ENCODE measurements around the gene COMT. TPM values are rescaled to one million over a fixed set of nuclear protein-coding genes. Genes with fewer than 3 reads are reported as not detected.

COMT gene
- total RNA-seq, 2 donors from 2014 or later = 53.4 to 133 TPM

- no peak overlapping the region for H3K4me3 Mint-ChIP-seq
- H3K27ac Mint-ChIP-seq = no peak overlapping the region
- H3K27me3 Mint-ChIP-seq = no peaks in the 10 kb centered on the region
- peaks cover 17% of the 10 kb centered on the region for H3K4me1 Mint-ChIP-seq
- ATAC-seq (replicated peaks) = no peak
- H3K9me3 Mint-ChIP-seq = no peaks in the 10 kb centered on the region
- H3K36me3 Mint-ChIP-seq (ENCODE audit: low read depth) = peaks cover 28% of the 10 kb centered on the region
These were observed 6.6 kb downstream of the COMT start for GRCh38 chr22:19948057-19948760.

DNA sequence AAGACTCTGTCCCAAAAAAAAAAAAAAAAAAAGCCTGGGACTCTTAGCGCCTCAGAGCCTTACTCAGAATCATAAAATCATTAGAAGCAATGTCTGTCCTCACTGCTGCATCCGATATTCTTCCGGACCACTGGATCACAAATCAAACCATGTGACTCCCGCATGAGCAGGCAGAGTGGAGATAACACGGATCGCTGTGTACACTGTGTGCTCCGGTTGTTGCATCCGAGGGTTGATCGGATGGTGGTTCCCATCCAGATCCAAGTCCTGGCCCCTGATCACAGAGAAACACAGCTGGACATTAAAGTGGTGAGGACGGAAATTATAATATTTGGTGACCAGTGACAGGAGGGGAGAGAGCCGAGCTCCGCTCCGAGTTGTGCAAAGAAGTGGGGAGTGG, 9.8 kb downstream of the COMT start:
- Mint-ChIP-seq H3K9me3 (no peaks in the 10 kb centered on the region), H3K27ac (peak overlapping the region; percentile 75), H3K4me1 (peaks cover 13% of the 10 kb centered on the region), H3K36me3 (ENCODE audit: low read depth) (peaks cover 23% of the 10 kb centered on the region), H3K4me3 (no peak overlapping the region), H3K27me3 (no peaks in the 10 kb centered on the region)
- no peak for ATAC-seq (replicated peaks)

DNA sequence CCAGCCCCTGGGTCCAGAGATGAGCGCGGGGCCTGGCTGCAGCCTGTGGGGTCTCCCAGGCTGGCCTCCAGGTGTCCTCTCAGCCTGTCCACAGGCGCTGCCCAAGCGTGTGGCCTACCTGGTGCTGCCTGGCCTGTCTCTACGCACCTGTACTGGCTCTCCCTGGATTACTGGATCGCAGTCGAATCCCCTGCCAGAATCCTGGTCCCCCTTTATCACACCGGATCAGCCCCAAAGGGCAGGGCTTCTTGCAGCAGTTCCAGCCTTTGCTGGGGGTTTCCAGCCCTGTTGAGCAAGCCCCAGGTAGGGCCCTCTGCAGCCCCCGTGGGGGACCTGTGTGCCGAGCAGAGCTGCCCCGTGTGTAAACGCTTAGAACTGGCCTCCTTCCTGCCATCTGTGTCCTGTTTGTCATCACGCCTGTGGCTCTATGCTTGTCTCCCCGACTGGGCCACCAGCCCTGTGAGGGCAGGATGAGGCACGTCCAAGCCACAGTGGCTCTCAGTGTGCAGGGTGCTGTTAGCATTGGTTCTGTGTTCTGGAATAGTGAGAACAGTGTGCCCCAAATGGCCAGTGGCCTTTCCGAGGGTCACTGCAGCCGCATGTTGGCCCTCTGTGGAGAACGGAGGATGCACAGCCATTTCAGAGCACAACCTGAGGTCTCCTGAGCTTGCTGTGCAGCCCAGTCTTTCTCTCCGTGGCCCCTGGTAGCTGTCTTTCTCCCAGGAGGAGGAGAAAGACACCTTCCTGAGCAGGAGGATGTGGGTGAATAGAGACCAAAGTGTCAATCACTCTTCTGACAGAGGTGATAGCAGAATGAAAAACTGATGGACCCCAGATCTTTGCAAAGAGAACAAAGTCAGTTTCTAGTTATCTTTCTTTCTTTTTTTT, 13.9 kb downstream of the COMT start:
- Mint-ChIP-seq H3K4me3 (no peak overlapping the region), H3K4me1 (peaks cover 4% of the 10 kb centered on the region), H3K27ac (no peak overlapping the region), H3K27me3 (no peaks in the 10 kb centered on the region), H3K36me3 (ENCODE audit: low read depth) (peaks cover 12% of the 10 kb centered on the region), H3K9me3 (no peaks in the 10 kb centered on the region)
- ATAC-seq (replicated peaks) = peak; percentile 12

DNA sequence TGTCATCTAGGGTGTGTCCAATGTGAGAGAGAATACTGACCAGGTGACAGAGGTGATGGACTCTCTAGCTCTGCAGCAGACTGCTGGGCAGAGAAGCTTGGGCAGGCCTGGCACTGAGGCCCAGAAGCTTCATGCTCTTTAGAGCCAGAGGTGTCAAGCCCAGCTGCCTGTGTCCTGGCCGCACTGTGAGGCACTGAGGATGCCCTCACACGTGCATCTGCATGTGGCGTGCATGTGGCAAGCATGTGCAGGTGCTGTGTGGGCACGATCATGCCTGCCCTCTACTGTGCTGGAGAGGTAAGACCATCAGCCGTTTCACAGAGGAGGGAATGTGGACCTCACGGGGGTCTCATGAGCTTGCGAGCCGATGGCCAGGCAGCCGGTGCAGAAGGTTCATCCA, 15.9 kb downstream of the COMT start:
- Mint-ChIP-seq H3K27ac (no peak overlapping the region), H3K4me3 (no peak overlapping the region), H3K9me3 (no peaks in the 10 kb centered on the region), H3K27me3 (no peaks in the 10 kb centered on the region), H3K36me3 (ENCODE audit: low read depth) (no peaks in the 10 kb centered on the region), H3K4me1 (peaks cover 4% of the 10 kb centered on the region)
- no peak for ATAC-seq (replicated peaks)

GRCh38 chr22:19958083-19959042, 16.8 kb downstream of the COMT start:
- H3K4me3 Mint-ChIP-seq = no peak overlapping the region

DNA sequence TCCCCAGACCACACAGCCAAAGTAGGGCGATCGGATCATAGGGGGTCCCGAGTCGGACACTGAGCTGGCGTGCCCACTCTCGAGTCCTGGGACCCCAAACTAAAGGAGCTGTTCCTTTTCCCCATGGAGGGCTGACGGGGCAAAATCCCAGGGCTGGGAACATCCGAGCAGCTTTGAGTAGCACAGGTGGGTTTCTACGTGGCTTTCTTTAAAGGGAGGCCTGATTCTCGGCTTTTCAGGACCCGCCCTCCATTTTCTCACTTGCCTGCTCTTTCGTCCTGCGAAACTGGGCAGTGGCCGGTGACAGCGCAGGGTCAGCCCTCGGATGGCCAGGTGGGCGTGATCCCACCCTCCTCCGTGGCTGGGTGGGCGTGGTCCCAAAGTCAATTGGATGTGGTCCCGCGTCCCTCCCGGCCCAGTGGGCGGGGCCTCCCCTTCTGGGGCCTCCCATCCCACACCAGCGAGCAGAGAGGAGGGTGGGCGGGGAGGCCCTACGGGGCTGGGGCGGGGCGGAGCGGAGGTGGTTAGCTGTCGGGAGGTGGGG, 17.5 kb downstream of the COMT start:
- Mint-ChIP-seq H3K27ac (no peak overlapping the region), H3K27me3 (no peaks in the 10 kb centered on the region), H3K36me3 (ENCODE audit: low read depth) (no peaks in the 10 kb centered on the region), H3K9me3 (no peaks in the 10 kb centered on the region), H3K4me3 (no peak overlapping the region), H3K4me1 (peaks cover 4% of the 10 kb centered on the region)
- no peak for ATAC-seq (replicated peaks)

More at GRCh38 chr22:19958083-19959042, 16.8 kb downstream of the COMT start:
- ATAC-seq (replicated peaks) = no peak
- H3K36me3 Mint-ChIP-seq (ENCODE audit: low read depth) = no peaks in the 10 kb centered on the region
- no peaks in the 10 kb centered on the region for H3K9me3 Mint-ChIP-seq
- peaks cover 4% of the 10 kb centered on the region for H3K4me1 Mint-ChIP-seq
- H3K27me3 Mint-ChIP-seq = no peaks in the 10 kb centered on the region
- no peak overlapping the region for H3K27ac Mint-ChIP-seq

DNA sequence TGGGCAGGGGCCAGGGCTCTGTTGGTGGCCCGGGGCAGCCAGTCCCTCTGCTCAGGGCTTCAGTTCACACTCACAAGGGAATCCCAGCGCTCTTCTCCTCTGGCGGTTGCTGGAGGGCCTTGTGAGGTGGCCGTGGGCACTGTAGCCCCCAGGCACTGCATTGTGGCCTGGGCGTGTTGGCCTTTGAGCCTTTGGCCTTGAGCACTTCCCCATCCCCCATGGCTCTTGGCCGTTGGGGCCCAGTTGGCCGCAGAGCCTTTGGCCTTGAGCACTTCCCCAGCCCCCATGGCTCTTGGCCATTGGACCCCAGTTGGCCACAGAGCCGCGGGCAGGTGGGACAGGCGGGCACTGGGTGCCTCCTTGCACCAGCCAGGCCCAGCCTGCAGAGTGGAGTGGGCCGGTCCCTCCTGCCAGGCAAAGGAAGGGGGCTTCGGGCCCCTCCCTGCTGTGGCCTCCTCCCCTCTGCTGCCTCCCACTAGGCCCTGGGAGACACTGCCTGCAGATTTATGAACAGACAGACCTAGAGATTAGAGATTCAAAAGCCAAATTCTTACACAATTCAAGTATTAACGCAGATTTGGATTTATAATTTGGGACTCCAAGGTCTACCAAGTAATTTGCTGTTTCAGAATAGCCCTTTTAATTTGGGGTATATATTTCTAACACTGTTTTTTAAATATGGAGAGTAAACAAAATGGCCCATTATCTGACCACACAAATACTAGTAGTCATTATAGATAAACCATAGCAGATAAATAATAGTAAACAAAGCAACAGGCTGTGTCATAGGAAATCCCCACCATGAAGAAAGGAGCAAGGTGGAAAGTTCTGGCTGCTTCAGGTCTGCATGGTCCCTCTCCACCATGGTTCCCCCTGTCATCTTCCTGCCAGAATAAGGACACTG, 18.3 kb downstream of the COMT start:
- no peak overlapping the region for H3K27ac Mint-ChIP-seq
- ATAC-seq (replicated peaks) = no peak
- H3K9me3 Mint-ChIP-seq = no peaks in the 10 kb centered on the region
- H3K4me3 Mint-ChIP-seq = no peak overlapping the region
- no peaks in the 10 kb centered on the region for H3K27me3 Mint-ChIP-seq
- peaks cover 4% of the 10 kb centered on the region for H3K4me1 Mint-ChIP-seq
- no peaks in the 10 kb centered on the region for H3K36me3 Mint-ChIP-seq (ENCODE audit: low read depth)

GRCh38 chr22:19960491-19961200, 19.1 kb downstream of the COMT start:
- no peak overlapping the region for H3K27ac Mint-ChIP-seq
- ATAC-seq (replicated peaks) = no peak

DNA sequence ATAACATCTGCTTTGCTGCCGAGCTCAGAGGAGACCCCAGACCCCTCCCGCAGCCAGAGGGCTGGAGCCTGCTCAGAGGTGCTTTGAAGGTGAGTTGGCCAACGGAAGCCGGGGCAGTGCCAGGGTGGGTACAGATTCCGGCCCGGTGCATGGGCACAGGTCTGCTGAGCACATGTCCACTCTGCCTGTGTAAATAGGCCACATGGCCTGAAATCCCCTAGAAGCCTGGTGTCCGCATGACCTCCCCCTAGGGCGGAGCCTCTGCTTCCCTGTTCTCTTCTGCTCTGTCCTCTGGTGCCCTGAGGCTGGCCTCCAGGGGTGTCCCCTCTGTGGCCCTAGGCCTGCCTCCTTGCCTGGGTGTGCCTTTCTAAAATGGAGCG, 19.6 kb downstream of the COMT start:
- Mint-ChIP-seq H3K4me3 (no peak overlapping the region), H3K36me3 (ENCODE audit: low read depth) (no peaks in the 10 kb centered on the region), H3K4me1 (no peaks in the 10 kb centered on the region), H3K9me3 (no peaks in the 10 kb centered on the region), H3K27me3 (no peaks in the 10 kb centered on the region), H3K27ac (no peak overlapping the region)
- no peak for ATAC-seq (replicated peaks)

More at GRCh38 chr22:19960491-19961200, 19.1 kb downstream of the COMT start:
- Mint-ChIP-seq H3K36me3 (ENCODE audit: low read depth) (no peaks in the 10 kb centered on the region), H3K4me1 (peaks cover 1% of the 10 kb centered on the region), H3K9me3 (no peaks in the 10 kb centered on the region), H3K27me3 (no peaks in the 10 kb centered on the region), H3K4me3 (no peak overlapping the region)

DNA sequence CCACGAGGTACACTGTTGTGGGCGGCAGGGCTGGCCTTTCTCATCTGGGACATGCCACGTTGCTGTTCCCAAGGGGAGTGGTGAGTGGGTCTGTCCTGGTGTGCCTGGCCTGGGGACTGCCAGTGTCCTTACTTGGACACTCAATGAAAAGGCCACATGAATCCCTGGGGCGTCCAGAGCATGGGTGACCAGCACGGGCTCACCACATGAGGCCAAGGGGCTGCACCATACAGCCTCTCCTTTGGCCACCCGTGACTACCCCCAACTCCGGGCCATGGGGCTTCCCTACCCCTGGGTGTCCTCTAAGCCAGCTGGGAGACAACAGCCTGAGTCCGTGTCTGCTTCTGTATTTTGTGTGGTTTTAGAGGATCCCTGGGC, 20.3 kb downstream of the COMT start:
- no peaks in the 10 kb centered on the region for H3K4me1 Mint-ChIP-seq
- no peaks in the 10 kb centered on the region for H3K27me3 Mint-ChIP-seq
- H3K36me3 Mint-ChIP-seq (ENCODE audit: low read depth) = no peaks in the 10 kb centered on the region
- H3K4me3 Mint-ChIP-seq = no peak overlapping the region
- H3K9me3 Mint-ChIP-seq = no peaks in the 10 kb centered on the region
- no peak for ATAC-seq (replicated peaks)
- H3K27ac Mint-ChIP-seq = no peak overlapping the region

DNA sequence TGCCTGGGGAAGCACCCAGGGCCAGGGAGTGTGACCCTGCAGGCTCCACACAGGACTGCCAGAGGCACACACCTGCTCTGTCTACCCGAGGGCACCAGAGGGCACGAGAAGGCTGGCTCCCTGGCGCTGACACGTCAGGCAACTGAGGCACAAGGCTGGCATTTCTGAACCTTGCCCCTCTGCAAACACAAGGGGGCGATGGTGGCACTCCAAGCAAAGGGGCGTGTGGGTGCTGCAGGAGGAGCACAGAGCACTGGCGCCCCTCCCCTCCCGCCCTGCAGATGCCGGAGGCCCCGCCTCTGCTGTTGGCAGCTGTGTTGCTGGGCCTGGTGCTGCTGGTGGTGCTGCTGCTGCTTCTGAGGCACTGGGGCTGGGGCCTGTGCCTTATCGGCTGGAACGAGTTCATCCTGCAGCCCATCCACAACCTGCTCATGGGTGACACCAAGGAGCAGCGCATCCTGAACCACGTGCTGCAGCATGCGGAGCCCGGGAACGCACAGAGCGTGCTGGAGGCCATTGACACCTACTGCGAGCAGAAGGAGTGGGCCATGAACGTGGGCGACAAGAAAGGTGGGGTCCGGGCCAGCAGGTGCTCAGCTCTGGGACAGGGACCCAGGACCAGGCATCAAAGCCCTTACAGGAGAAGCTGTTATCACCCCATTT, 20.8 kb downstream of the COMT start:
- no peaks in the 10 kb centered on the region for H3K27me3 Mint-ChIP-seq
- no peaks in the 10 kb centered on the region for H3K9me3 Mint-ChIP-seq
- peak; percentile 71 for ATAC-seq (replicated peaks)
- no peak overlapping the region for H3K27ac Mint-ChIP-seq
- H3K4me3 Mint-ChIP-seq = no peak overlapping the region
- no peaks in the 10 kb centered on the region for H3K4me1 Mint-ChIP-seq
- peaks cover 5% of the 10 kb centered on the region for H3K36me3 Mint-ChIP-seq (ENCODE audit: low read depth)

DNA sequence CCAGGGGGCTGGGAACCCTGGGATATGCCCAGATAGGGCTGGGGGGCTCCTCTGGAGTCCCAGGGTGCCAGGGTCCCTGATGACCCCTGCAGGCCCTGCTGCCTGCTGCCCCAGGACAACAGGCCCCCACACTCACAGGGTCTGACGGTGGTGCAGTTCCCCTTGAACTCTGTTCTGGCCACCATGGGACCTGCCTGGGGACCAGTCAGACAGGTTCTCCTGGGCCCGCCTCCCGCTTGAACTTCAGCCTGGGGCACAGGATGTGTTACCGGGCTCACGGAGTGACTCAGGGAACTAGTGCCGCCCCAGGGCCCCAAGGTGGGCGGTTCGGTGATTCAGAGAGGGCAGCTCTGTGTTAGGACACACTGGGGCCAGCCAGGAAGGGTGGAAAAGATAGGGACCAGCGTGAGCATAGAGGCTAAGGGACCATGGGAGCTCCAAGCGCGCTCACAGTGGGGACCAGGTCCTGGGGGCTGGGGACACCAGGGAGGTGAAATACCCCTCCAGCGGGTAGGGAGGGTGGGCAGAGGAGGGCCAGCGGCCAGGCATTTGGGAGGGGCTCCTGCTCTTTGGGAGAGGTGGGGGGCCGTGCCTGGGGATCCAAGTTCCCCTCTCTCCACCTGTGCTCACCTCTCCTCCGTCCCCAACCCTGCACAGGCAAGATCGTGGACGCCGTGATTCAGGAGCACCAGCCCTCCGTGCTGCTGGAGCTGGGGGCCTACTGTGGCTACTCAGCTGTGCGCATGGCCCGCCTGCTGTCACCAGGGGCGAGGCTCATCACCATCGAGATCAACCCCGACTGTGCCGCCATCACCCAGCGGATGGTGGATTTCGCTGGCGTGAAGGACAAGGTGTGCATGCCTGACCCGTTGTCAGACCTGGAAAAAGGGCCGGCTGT, 21.6 kb downstream of the COMT start:
- H3K4me3 Mint-ChIP-seq = no peak overlapping the region
- no peaks in the 10 kb centered on the region for H3K4me1 Mint-ChIP-seq
- peak; percentile 29 for ATAC-seq (replicated peaks)
- no peak overlapping the region for H3K27ac Mint-ChIP-seq
- H3K27me3 Mint-ChIP-seq = no peaks in the 10 kb centered on the region
- H3K36me3 Mint-ChIP-seq (ENCODE audit: low read depth) = peaks cover 11% of the 10 kb centered on the region
- H3K9me3 Mint-ChIP-seq = no peaks in the 10 kb centered on the region

All from activated T-helper 17 cell treated with anti-CD3 and anti-CD28 coated beads, Interleukin-2, amount 50 U/mL, for 72 hours (primary cell).